Inflammatory macrophage treated with lipopolysaccharide for 4 hours (primary cell): ENCODE measurements around the gene C11orf21.
"Not testable (repeated sequence)": the region's sequence is repeated elsewhere in the genome, so short reads cannot be mapped to it uniquely, and the experiment has no call there.

Source experiments
- DNase-seq: peaks from one replicate; pipeline ENCODE4 v3.0.0-alpha.2; 2020

C11orf21 gene

GRCh38 chr11:2295971-2296912 is 5.5 kb downstream of the C11orf21 start:
- no peak for DNase-seq

DNA sequence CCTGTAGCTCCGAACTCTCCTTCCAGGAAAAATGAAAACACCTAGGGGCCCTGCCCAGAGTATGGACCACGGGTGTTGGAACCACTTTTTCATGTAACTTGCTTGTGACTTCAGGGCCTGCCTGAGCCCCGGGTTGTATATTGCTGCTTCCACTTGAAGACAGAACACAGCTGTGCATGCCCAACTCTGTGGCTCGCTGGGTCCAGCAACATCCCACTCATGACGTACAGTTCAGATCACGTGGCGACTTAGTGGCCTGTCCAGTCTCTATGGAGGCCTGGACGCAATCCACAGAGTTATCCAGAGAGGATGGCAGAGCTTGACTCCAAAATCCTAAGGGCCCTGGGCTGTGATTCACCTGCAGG is 6.8 kb downstream of the C11orf21 start:
- DNase-seq, result no peak

- DNase-seq, result peak; percentile 75
Observed at GRCh38 chr11:2293984-2294925, 7.5 kb downstream of the C11orf21 start.

GRCh38 chr11:2293531-2293971 is 8.2 kb downstream of the C11orf21 start:
- DNase-seq, result no peak

- no peak for DNase-seq
Observed at GRCh38 chr11:2290351-2290841, 11.3 kb downstream of the C11orf21 start.

DNA sequence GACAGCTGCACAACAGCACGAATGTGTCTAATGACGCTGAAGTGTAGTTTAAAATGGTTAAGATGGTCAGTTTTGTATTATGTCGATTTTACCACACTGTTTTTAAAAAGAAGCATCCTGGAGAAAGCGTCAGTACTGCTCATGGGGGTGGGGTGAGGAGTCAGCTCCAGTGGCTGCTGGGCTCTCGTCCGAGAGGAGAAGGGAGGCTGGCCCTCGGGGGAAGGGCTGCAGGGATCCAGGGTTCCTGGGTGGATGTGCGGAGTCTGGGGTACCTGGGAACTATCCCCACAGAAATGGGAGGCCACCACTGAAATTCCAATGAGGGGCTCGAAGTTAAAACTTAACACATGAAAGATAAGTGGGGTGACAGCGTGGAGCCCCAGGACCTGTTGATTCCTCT is 11.9 kb downstream of the C11orf21 start:
- DNase-seq, result no peak

GRCh38 chr11:2289350-2289749 is 12.4 kb downstream of the C11orf21 start:
- DNase-seq, result no peak

GRCh38 chr11:2287091-2287490 is 14.6 kb downstream of the C11orf21 start:
- peak; percentile 35 for DNase-seq

DNA sequence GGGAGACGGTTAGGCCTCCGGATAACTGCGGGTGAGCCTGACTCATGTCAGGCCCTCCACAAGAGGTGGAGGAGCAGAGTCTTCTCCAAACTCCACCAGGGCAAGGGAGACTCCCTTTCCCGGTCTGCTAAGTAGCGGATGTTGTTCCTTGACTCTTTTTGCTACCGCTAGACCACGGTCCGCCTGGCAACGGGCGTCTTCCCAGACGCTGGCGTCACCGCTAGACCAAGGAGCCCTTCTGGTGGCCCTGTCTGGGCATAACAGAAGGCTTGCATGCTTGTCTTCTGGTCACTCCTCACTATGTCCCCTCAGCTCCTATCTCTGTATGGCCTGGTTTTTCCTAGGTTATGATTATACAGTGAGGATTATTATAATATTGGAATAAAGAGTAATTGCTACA is 15.4 kb downstream of the C11orf21 start:
- not testable (repeated sequence) for DNase-seq

GRCh38 chr11:2280208-2280607 is 21.5 kb downstream of the C11orf21 start:
- no peak for DNase-seq

- no peak for DNase-seq
Observed at GRCh38 chr11:2277933-2278523, 23.7 kb downstream of the C11orf21 start.

- peak; percentile 42 for DNase-seq
Observed at GRCh38 chr11:2277008-2277346, 24.7 kb downstream of the C11orf21 start.

DNA sequence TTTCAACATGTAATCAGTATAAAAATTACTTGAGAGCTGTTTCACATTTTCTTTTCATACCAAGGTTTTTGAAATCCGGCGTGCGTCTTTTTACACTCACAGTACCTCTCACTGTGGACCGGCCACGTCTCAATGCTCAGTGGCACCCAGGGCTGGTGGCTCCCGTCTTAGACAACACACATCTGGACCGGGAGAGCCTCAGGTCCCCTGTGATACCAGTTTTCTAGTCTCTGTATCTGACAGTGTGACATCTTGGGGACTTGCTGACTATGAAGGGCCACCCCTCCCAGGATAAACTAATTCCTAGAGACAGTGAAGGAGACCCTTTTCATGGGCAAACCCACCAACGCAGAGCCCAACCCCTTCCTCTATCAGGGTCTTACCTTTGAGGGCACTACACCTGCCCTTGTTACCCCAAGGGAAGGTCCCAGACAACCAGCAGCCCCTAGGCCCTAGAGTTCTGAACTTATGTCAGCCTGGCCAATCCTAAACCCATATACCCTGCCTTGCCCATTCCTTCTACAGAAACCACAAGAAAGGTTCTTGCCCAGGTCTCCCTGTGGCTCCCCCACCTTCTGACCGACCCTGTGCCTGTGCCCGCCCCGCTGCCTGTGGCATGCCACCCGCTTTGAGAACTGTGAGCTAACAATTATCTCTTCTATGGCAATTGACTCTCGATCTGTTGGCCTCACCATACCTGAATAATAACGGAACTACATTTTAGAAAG is 25.3 kb downstream of the C11orf21 start:
- DNase-seq, result no peak

DNA sequence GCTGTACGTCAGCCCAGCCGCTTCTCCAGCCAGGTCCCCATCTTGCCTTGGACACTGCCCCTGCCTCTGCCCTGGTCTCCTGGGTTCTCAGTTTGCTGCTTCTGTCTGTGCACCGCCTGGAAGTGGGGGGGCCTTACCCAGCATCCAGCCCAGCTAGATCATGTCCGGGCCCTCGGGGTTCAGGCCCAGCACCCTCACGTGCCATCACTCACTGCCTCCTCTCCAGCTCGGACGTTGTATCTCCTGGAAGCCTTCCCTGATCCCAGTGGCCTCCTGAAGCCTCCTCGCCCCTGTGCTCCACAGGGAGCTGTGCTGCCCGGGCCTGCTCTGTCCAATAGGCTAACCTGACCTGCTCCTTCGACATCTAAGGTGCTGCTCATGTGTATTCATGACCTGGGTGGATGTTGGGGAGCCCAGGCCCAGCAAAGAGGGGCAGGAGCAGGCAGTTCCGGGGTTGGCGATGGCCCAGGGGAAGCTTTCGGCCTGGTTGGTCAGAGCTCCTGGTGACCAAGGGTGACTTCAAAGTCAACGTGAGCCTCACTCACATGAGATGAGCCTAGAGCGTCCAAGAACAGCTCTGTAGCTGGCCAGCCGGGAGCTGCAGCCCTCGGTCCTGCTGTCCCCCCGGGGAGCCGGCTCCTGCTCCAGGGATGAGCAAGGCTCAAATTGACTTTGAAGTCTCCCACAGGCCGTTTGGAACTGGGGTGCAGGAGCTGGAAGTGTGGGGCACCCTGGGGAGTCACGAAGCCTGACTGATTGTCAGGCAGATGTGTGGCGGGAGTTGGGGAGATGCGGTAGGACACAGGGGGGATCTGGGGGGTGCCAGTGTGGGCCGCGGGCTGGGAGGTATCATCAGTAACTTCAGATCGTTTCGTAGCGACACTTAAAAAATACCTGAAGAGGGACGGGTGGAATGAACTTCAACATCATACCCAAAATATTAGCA is 26.1 kb downstream of the C11orf21 start:
- no peak for DNase-seq

GRCh38 chr11:2273771-2274170 is 27.9 kb downstream of the C11orf21 start:
- no peak for DNase-seq

GRCh38 chr11:2273311-2273710 is 28.4 kb downstream of the C11orf21 start:
- DNase-seq, result no peak

DNA sequence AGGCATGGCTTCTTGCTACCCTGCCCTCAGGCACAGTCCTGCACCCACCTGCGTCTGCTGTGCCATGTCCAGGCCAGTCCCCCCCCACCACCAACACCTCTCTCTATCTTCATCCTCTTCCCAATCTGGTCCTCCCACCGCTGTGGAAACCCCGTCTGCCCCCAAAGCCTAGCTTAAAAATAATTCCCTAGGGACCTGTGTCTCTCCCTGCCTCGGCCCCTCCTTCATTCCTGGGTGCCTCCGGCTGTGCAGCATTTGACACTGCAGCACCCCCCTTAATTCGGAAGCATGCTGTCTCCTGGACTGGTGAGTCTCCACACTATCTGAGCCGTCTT is 28.8 kb downstream of the C11orf21 start:
- no peak for DNase-seq

DNA sequence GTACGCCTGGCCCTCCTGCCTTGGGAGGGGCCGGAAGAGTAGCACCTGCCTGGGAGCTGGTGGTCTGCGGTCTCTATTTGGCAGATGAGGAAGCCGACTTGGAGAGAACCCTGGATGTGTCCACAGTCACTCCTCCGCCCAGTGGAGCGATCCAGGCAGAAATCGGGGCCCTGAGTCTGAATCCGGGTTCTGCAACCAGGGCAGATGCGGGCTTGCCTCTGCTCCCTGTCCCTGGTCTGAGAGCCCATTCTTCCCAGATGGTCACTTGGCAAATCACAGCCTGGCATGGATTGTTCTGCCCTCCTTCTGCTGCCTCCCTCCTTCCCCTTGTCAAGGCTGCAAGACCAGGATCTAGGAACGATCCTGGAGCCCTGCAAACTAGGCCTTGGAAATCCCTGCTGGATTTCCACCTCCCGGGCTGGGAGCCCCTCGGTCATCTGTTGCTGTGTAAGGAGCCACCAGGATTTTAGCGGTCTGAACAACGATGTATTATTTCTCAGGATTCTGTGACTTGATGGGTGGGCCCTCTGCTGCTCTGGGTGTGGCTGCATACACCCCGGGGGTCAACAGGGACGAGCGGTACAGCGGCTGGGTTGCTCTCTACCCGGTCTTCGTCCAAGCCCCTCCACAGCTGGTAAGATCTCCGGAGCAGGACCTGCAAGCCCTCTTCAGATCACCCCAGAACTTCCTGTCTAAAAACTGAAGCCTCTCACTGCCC is 29.3 kb downstream of the C11orf21 start:
- no peak for DNase-seq

DNA sequence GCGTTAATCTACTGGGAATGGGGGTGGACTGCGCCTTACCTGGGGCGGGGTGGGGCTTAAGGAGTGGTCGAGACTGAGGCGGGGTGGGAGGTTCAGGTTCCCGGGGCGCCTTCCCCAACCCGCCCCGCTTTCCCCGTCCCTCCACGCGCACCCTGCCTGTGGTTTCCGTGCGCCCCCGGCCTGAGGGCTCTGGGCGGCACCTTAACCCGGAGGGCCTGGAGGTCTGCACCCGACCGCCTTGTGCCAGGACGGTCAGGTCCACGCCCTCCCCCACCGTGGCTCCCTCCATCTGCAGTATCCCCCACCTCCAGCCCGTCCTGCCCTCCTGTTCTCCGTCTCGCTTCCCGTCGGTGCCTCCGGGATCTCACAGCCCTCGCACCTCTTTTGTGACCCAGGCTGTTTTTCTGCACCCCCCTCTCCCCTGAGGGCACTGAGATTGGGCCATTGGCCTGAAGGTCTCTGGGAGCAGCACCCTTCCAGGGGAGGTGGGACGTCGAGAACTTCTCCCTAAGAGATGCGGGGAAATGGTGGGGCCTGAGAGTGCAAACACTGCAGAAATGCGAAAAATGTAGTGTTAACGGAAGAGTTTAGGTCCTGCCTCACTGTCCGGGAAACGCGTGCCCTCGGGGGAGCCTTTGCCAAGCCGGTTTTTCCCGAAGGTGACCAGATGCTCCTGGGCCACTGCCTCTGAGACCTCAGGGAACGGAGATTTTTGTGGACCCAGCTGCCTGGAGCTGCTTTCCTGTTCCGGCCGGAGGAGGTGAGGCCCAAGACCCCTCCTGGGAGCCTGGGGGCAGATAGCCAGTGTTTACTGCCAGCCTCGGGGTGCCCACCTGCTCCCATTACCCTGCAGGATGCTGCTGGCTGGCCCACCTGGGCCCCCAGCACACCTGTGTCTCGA is 30.1 kb downstream of the C11orf21 start:
- no peak for DNase-seq

DNA sequence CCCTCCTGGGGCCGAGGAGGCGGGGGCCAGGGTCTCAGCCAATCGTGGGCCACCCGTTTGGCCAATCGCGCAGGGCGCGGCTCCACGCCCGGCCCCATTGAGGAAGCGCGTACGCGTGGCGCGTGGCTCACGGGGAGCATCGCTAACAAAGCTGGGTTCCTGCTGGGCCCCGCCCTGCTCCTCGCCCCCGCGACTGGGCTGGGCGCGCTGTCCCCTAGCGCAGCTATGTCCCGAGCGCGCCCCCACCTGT is 30.7 kb downstream of the C11orf21 start:
- DNase-seq, result peak; percentile 90
